HG03280 (cell line): ENCODE measurements around the gene COL4A1.

Experiments
- ATAC-seq: cut with Tn5 transposase; IDR thresholded peaks from one replicate; pipeline ENCODE4 v1.9.1; 2021; ENCODE audit warnings: mild to moderate bottlenecking, moderate library complexity; ENCODE audit not compliant: unreplicated experiment

Gene COL4A1

GRCh38 chr13:110342474-110342873 is 35.5 kb upstream of the COL4A1 start:
- ATAC-seq = no peak

GRCh38 chr13:110341445-110342244 is 34.7 kb upstream of the COL4A1 start:
- no peak for ATAC-seq

- ATAC-seq = no peak
Observed at GRCh38 chr13:110340812-110341444, 34.0 kb upstream of the COL4A1 start.

GRCh38 chr13:110339975-110340550 is 33.1 kb upstream of the COL4A1 start:
- ATAC-seq = no peak

GRCh38 chr13:110339263-110339662 is 32.3 kb upstream of the COL4A1 start:
- no peak for ATAC-seq

- ATAC-seq = no peak
Observed at GRCh38 chr13:110338441-110339101, 31.6 kb upstream of the COL4A1 start.

GRCh38 chr13:110337247-110337646 is 30.3 kb upstream of the COL4A1 start:
- no peak for ATAC-seq

- ATAC-seq = no peak
Observed at GRCh38 chr13:110336681-110337080, 29.7 kb upstream of the COL4A1 start.

GRCh38 chr13:110336108-110336507 is 29.2 kb upstream of the COL4A1 start:
- ATAC-seq = no peak

- no peak for ATAC-seq
Observed at GRCh38 chr13:110334841-110335490, 28.0 kb upstream of the COL4A1 start.

GRCh38 chr13:110334256-110334655 is 27.3 kb upstream of the COL4A1 start:
- no peak for ATAC-seq

GRCh38 chr13:110333837-110334236 is 26.9 kb upstream of the COL4A1 start:
- no peak for ATAC-seq

- no peak for ATAC-seq
Observed at GRCh38 chr13:110332750-110333149, 25.8 kb upstream of the COL4A1 start.

- ATAC-seq = no peak
Observed at GRCh38 chr13:110331362-110331761, 24.4 kb upstream of the COL4A1 start.

GRCh38 chr13:110330491-110331011 is 23.6 kb upstream of the COL4A1 start:
- ATAC-seq = no peak

- no peak for ATAC-seq
Observed at GRCh38 chr13:110329798-110330461, 23.0 kb upstream of the COL4A1 start.

GRCh38 chr13:110329258-110329657 is 22.3 kb upstream of the COL4A1 start:
- ATAC-seq = no peak

- ATAC-seq = no peak
Observed at GRCh38 chr13:110328573-110328972, 21.6 kb upstream of the COL4A1 start.

- no peak for ATAC-seq
Observed at GRCh38 chr13:110327051-110327721, 20.2 kb upstream of the COL4A1 start.
